Activated naive CD8-positive, alpha-beta T cell treated with anti-CD3 and anti-CD28 coated beads, Interleukin-2, amount 50 U/mL, for 24 hours (primary cell): ENCODE data around the gene RRAS2.

ENCODE experiments used
- ATAC-seq: fragments of 150-1000 bp; cut with Tn5 transposase; one replicate; pipeline ENCODE4 v1.10.0; 2021
- DNase-seq: peaks from one replicate; pipeline ENCODE4 v3.0.0; 2021
- H3K27ac Mint-ChIP-seq: one replicate; pipeline ENCODE4 v1.8.0; 2021; ENCODE audit warnings: mild to moderate bottlenecking, mixed read lengths
- H3K27me3 Mint-ChIP-seq: one replicate; pipeline ENCODE4 v1.8.0; 2021; ENCODE audit warnings: mixed read lengths
- H3K36me3 Mint-ChIP-seq: one replicate; pipeline ENCODE4 v1.8.0; 2021; ENCODE audit warnings: low read depth, mixed read lengths
- H3K4me1 Mint-ChIP-seq: one replicate; pipeline ENCODE4 v1.8.0; 2021; ENCODE audit warnings: mixed read lengths
- H3K4me3 Mint-ChIP-seq: one replicate; pipeline ENCODE4 v1.8.0; 2021; ENCODE audit warnings: mild to moderate bottlenecking, moderate library complexity, mixed read lengths
- H3K9me3 Mint-ChIP-seq: one replicate; pipeline ENCODE4 v1.8.0; 2021; ENCODE audit warnings: mixed read lengths

Gene RRAS2

GRCh38 chr11:14336507-14337503 is 22.2 kb downstream of the RRAS2 start:
- H3K4me3 Mint-ChIP-seq, result peak overlapping the region; percentile 25
- H3K4me1 Mint-ChIP-seq, result peaks cover 71% of the 10 kb centered on the region
- ATAC-seq (peak; percentile 99), DNase-seq (no peak)
- H3K27me3 Mint-ChIP-seq, result no peaks in the 10 kb centered on the region
- H3K27ac Mint-ChIP-seq, result peak overlapping the region; percentile 76
- H3K36me3 Mint-ChIP-seq, result peaks cover 38% of the 10 kb centered on the region
- H3K9me3 Mint-ChIP-seq, result peaks cover 29% of the 10 kb centered on the region

GRCh38 chr11:14335712-14336111 is 23.3 kb downstream of the RRAS2 start:
- no peak for DNase-seq
- peak overlapping the region; percentile 25 for H3K4me3 Mint-ChIP-seq
- H3K4me1 Mint-ChIP-seq, result peaks cover 70% of the 10 kb centered on the region
- peak overlapping the region; percentile 76 for H3K27ac Mint-ChIP-seq
- H3K27me3 Mint-ChIP-seq, result no peaks in the 10 kb centered on the region
- H3K9me3 Mint-ChIP-seq, result peaks cover 29% of the 10 kb centered on the region
- H3K36me3 Mint-ChIP-seq, result peaks cover 33% of the 10 kb centered on the region
- no peak for ATAC-seq

GRCh38 chr11:14334893-14335292 is 24.1 kb downstream of the RRAS2 start:
- Mint-ChIP-seq H3K9me3 (peaks cover 29% of the 10 kb centered on the region), H3K36me3 (peaks cover 32% of the 10 kb centered on the region), H3K4me3 (no peak overlapping the region), H3K27ac (peak overlapping the region; percentile 15), H3K4me1 (peaks cover 66% of the 10 kb centered on the region), H3K27me3 (no peaks in the 10 kb centered on the region)
- DNase-seq (no peak), ATAC-seq (no peak)

- Mint-ChIP-seq H3K4me1 (peaks cover 68% of the 10 kb centered on the region), H3K4me3 (no peak overlapping the region), H3K9me3 (peaks cover 29% of the 10 kb centered on the region), H3K27ac (no peak overlapping the region), H3K36me3 (peaks cover 32% of the 10 kb centered on the region), H3K27me3 (no peaks in the 10 kb centered on the region)
- ATAC-seq (no peak), DNase-seq (no peak)
Observed at GRCh38 chr11:14334192-14334591, 24.8 kb downstream of the RRAS2 start.

GRCh38 chr11:14331476-14332136 is 27.4 kb downstream of the RRAS2 start:
- Mint-ChIP-seq H3K9me3 (peaks cover 22% of the 10 kb centered on the region), H3K27ac (no peak overlapping the region), H3K27me3 (no peaks in the 10 kb centered on the region), H3K36me3 (peaks cover 25% of the 10 kb centered on the region), H3K4me3 (peak overlapping the region; percentile 10), H3K4me1 (peaks cover 55% of the 10 kb centered on the region)
- DNase-seq (no peak), ATAC-seq (peak; percentile 20)

GRCh38 chr11:14330881-14331280 is 28.1 kb downstream of the RRAS2 start:
- H3K9me3 Mint-ChIP-seq, result peaks cover 15% of the 10 kb centered on the region
- no peak overlapping the region for H3K4me3 Mint-ChIP-seq
- H3K27me3 Mint-ChIP-seq, result no peaks in the 10 kb centered on the region
- H3K4me1 Mint-ChIP-seq, result peaks cover 51% of the 10 kb centered on the region
- no peak overlapping the region for H3K27ac Mint-ChIP-seq
- no peak for DNase-seq
- peaks cover 17% of the 10 kb centered on the region for H3K36me3 Mint-ChIP-seq
- ATAC-seq, result no peak

- Mint-ChIP-seq H3K27ac (no peak overlapping the region), H3K4me1 (peaks cover 50% of the 10 kb centered on the region), H3K36me3 (peaks cover 6% of the 10 kb centered on the region), H3K4me3 (no peak overlapping the region), H3K27me3 (no peaks in the 10 kb centered on the region), H3K9me3 (peaks cover 3% of the 10 kb centered on the region)
- DNase-seq (no peak), ATAC-seq (no peak)
Observed at GRCh38 chr11:14329702-14330101, 29.3 kb downstream of the RRAS2 start.

- peaks cover 4% of the 10 kb centered on the region for H3K9me3 Mint-ChIP-seq
- H3K27ac Mint-ChIP-seq, result no peak overlapping the region
- no peak overlapping the region for H3K4me3 Mint-ChIP-seq
- H3K27me3 Mint-ChIP-seq, result no peaks in the 10 kb centered on the region
- H3K4me1 Mint-ChIP-seq, result peaks cover 63% of the 10 kb centered on the region
- DNase-seq (no peak), ATAC-seq (no peak)
- H3K36me3 Mint-ChIP-seq, result peaks cover 2% of the 10 kb centered on the region
Observed at GRCh38 chr11:14327116-14327515, 31.9 kb downstream of the RRAS2 start.

- ATAC-seq (no peak), DNase-seq (no peak)
- peaks cover 2% of the 10 kb centered on the region for H3K36me3 Mint-ChIP-seq
- H3K27ac Mint-ChIP-seq, result peak overlapping the region; percentile 2
- H3K9me3 Mint-ChIP-seq, result peaks cover 4% of the 10 kb centered on the region
- H3K4me3 Mint-ChIP-seq, result no peak overlapping the region
- H3K27me3 Mint-ChIP-seq, result no peaks in the 10 kb centered on the region
- H3K4me1 Mint-ChIP-seq, result peaks cover 70% of the 10 kb centered on the region
Observed at GRCh38 chr11:14323118-14323676, 35.8 kb downstream of the RRAS2 start.

GRCh38 chr11:14322510-14322909 is 36.5 kb downstream of the RRAS2 start:
- H3K27ac Mint-ChIP-seq, result no peak overlapping the region
- DNase-seq, result no peak
- peaks cover 68% of the 10 kb centered on the region for H3K4me1 Mint-ChIP-seq
- peaks cover 4% of the 10 kb centered on the region for H3K9me3 Mint-ChIP-seq
- H3K4me3 Mint-ChIP-seq, result no peak overlapping the region
- H3K36me3 Mint-ChIP-seq, result peaks cover 4% of the 10 kb centered on the region
- no peaks in the 10 kb centered on the region for H3K27me3 Mint-ChIP-seq
- ATAC-seq, result no peak

GRCh38 chr11:14320020-14320419 is 39.0 kb downstream of the RRAS2 start:
- no peak for DNase-seq
- H3K4me1 Mint-ChIP-seq, result peaks cover 69% of the 10 kb centered on the region
- peak; percentile 73 for ATAC-seq
- H3K27me3 Mint-ChIP-seq, result no peaks in the 10 kb centered on the region
- peaks cover 4% of the 10 kb centered on the region for H3K36me3 Mint-ChIP-seq
- H3K4me3 Mint-ChIP-seq, result peak overlapping the region; percentile 18
- no peak overlapping the region for H3K27ac Mint-ChIP-seq
- H3K9me3 Mint-ChIP-seq, result peaks cover 4% of the 10 kb centered on the region

- Mint-ChIP-seq H3K27ac (no peak overlapping the region), H3K4me1 (peaks cover 74% of the 10 kb centered on the region), H3K4me3 (no peak overlapping the region), H3K9me3 (peaks cover 4% of the 10 kb centered on the region), H3K36me3 (peaks cover 2% of the 10 kb centered on the region), H3K27me3 (no peaks in the 10 kb centered on the region)
- DNase-seq, result no peak
- no peak for ATAC-seq
Observed at GRCh38 chr11:14318581-14318981, 40.4 kb downstream of the RRAS2 start.

- Mint-ChIP-seq H3K27ac (peak overlapping the region; percentile 40), H3K4me3 (no peak overlapping the region), H3K9me3 (peaks cover 4% of the 10 kb centered on the region), H3K4me1 (peaks cover 74% of the 10 kb centered on the region), H3K36me3 (peaks cover 4% of the 10 kb centered on the region), H3K27me3 (no peaks in the 10 kb centered on the region)
- no peak for ATAC-seq
- no peak for DNase-seq
Observed at GRCh38 chr11:14317659-14318325, 41.2 kb downstream of the RRAS2 start.

- Mint-ChIP-seq H3K27me3 (no peaks in the 10 kb centered on the region), H3K27ac (peak overlapping the region; percentile 76), H3K9me3 (no peaks in the 10 kb centered on the region), H3K36me3 (peaks cover 4% of the 10 kb centered on the region), H3K4me3 (no peak overlapping the region), H3K4me1 (peaks cover 66% of the 10 kb centered on the region)
- peak; percentile 44 for ATAC-seq
- no peak for DNase-seq
Observed at GRCh38 chr11:14315130-14315529, 43.9 kb downstream of the RRAS2 start.
